GM12875 (cell line): ENCODE measurements around the gene FLCN.

Experiments
- H3K4me3 ChIP-seq: one replicate; pipeline ENCODE4 v1.5.1; 2011; ENCODE audit warnings: low read depth, low read length, control low read depth
- CTCF ChIP-seq: IDR thresholded peaks from 2 replicates; pipeline ENCODE4 v1.5.1; 2011; ENCODE audit warnings: low read depth, mild to moderate bottlenecking, control low read depth, inconsistent platforms, low read length, moderate library complexity, borderline replicate concordance; ENCODE audit not compliant: insufficient read depth

FLCN gene

GRCh38 chr17:17167356-17167755 lies 69.6 kb downstream of the FLCN start:
- no peak overlapping the region for H3K4me3 ChIP-seq
- no peak for TF ChIP-seq CTCF

- TF ChIP-seq CTCF = no peak
Observed at GRCh38 chr17:17166446-17166845, 70.5 kb downstream of the FLCN start.

GRCh38 chr17:17165666-17166308 lies 71.2 kb downstream of the FLCN start:
- H3K4me3 ChIP-seq = no peak overlapping the region
- TF ChIP-seq CTCF = no peak

More at GRCh38 chr17:17166446-17166845, 70.5 kb downstream of the FLCN start:
- no peak overlapping the region for H3K4me3 ChIP-seq

- no peak overlapping the region for H3K4me3 ChIP-seq
- TF ChIP-seq CTCF = no peak
Observed at GRCh38 chr17:17164676-17165075, 72.3 kb downstream of the FLCN start.

GRCh38 chr17:17164156-17164555 lies 72.8 kb downstream of the FLCN start:
- no peak for TF ChIP-seq CTCF
- H3K4me3 ChIP-seq = no peak overlapping the region
